ENCODE data around the gene ITCH. TPM values are rescaled to one million over a fixed set of nuclear protein-coding genes. Genes with fewer than 3 reads are reported as not detected.
A peak's percentile ranks its signal among the peaks of the same experiment; 100 is the strongest.

ITCH gene
- total and polyA plus RNA-seq, 9 of the 15 experiments (the other 6 are each of a cell fraction or from before 2014, with no cell fraction given) = 7.5 to 53.0 (median 22.9) TPM

DNA sequence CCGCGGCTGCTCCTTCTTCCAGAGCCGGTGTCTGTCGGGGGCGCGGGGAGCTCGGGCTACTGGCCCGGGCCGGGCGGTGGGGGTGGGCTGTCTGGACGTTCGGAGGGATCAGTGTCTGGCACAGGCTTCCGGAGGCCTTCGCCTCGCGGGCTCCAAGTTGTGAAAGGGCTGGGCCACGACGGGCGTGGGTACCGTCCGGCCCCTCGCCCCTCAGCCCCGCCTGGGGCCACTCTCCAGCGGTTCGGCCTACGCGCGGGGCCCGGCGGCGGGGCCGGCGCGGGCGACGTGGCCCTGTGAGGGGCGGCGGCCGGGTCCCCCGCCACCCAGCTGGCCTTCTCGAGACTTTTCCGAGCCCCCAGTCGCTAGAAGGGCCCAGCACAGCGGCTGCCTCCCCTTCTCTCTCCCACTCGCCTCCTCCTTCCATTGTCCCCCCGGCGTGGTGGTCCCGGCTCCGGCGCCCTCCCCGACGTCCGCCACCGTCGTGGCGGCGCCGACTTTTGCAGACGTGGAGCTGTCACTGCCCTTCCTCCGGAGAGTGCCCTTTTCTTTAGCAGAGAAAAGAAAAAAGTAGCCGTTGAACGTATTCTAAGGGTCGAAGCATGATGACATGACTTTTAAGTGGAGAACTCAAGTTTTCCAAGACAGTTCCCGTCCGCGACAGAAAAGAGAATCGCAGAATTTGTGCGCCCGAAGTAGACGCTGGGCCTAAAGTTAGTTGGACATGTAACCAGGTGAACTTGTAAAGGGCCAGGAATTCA is 571 bp downstream of the ITCH start (continued):
- no peak for TF ChIP-seq CHD7 (IDR thresholded peaks at IDR 0.05; ENCODE audit: low read depth, low read length)
- no peak for TF ChIP-seq ZNF551 (CRISPR knock-in tag; IDR thresholded peaks at IDR 0.05)
- no peak for TF ChIP-seq ERF (CRISPR knock-in tag; IDR thresholded peaks at IDR 0.05)
- 0 out of 2 replicates have a peak, but pooled peaks have one; percentile 67 for TF ChIP-seq GATAD2B (IDR thresholded peaks at IDR 0.05; ENCODE audit: borderline replicate concordance)
- TF ChIP-seq SIN3A (IDR thresholded peaks at IDR 0.05; ENCODE audit: borderline replicate concordance in 2 of 2, control insufficient read depth in 1 of 2, low read depth in 2 of 2, low read length in 2 of 2) = 0 out of 4 replicates have a peak, but pooled peaks of 1 of the 2 experiments have one; percentile 36
- TF ChIP-seq ARNT (IDR thresholded peaks at IDR 0.05) = no peak
- TF ChIP-seq KDM5B (IDR thresholded peaks at IDR 0.05; ENCODE audit: insufficient replicate concordance, low read depth, low read length) = peak; percentile 63
- peak; percentile 60; the same call in 1 of the 2 replicates for TF ChIP-seq PHF8 (IDR thresholded peaks at IDR 0.05; ENCODE audit: borderline replicate concordance, low read length)
- no peak for TF ChIP-seq POLR2A (conservative IDR thresholded peaks at IDR 0.05)
- TF ChIP-seq GTF3C2 (IDR thresholded peaks at IDR 0.05; ENCODE audit: borderline replicate concordance, extremely low read depth, insufficient read length) = no peak
- TF ChIP-seq CREM (IDR thresholded peaks at IDR 0.05; ENCODE audit: low read depth) = peak; percentile 95
- no peak for TF ChIP-seq ZNF239 (CRISPR knock-in tag; IDR thresholded peaks at IDR 0.05)
- no peak for TF ChIP-seq ZNF589 (CRISPR knock-in tag; IDR thresholded peaks at IDR 0.05; ENCODE audit: low read depth)
